ENCODE measurements around the gene OSBP2.

GRCh38 chr22:30718491-30718890 lies 23.8 kb downstream of the OSBP2 start:
- TF ChIP-seq CTCF (IDR thresholded peaks at IDR 0.05) (no peak), POLR2A (IDR thresholded peaks at IDR 0.05) (no peak)
